PC-9 (cell line): ENCODE data around the gene TWSG1.

ENCODE experiments used
- EZH2 ChIP-seq: fragments of 200-600 bp; sonication (generic); IDR thresholded peaks from 2 replicates; pipeline ENCODE4 v1.8.0; 2017; ENCODE audit warnings: antibody characterized with exemption, low read depth
- TF ChIP-seq, protein P1 (sequence below): fragments of 200-600 bp; sonication (generic); conservative IDR thresholded peaks from 2 replicates; pipeline ENCODE4 v1.6.1; 2017; ENCODE audit warnings: mixed run types, antibody characterized with exemption, mild to moderate bottlenecking, moderate library complexity

DNA sequence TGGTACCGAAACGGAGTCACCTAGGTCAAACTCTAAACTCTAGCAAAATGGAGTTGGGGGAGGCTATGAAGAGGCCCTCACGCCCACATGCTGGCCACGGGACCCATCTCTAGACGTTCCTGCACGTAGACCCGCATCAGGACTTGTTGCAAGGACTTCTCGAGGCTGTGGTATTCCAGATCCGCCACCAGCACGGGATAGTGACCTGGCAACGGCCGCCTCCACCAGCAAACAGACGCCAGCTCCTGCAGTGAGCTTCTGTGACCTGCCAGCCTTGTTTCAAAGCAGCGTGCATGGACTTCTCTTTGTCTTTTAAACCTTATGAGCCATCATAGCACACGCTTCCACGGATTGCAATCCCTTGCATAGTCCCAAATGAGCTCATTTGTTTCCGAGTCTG is 100.5 kb downstream of the TWSG1 start:
- TF ChIP-seq, protein P1, sequence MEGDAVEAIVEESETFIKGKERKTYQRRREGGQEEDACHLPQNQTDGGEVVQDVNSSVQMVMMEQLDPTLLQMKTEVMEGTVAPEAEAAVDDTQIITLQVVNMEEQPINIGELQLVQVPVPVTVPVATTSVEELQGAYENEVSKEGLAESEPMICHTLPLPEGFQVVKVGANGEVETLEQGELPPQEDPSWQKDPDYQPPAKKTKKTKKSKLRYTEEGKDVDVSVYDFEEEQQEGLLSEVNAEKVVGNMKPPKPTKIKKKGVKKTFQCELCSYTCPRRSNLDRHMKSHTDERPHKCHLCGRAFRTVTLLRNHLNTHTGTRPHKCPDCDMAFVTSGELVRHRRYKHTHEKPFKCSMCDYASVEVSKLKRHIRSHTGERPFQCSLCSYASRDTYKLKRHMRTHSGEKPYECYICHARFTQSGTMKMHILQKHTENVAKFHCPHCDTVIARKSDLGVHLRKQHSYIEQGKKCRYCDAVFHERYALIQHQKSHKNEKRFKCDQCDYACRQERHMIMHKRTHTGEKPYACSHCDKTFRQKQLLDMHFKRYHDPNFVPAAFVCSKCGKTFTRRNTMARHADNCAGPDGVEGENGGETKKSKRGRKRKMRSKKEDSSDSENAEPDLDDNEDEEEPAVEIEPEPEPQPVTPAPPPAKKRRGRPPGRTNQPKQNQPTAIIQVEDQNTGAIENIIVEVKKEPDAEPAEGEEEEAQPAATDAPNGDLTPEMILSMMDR: no peak
- no peak for TF ChIP-seq EZH2
